Activated CD8-positive, alpha-beta memory T cell treated with anti-CD3 and anti-CD28 coated beads for 1 hour (primary cell): ENCODE results near the gene CLCN7.
"Not testable (repeated sequence)": the region's sequence is repeated elsewhere in the genome, so short reads cannot be mapped to it uniquely, and the experiment has no call there.

ENCODE experiments used
- DNase-seq, 2 donors: peaks; one replicate each; pipeline ENCODE4 v3.0.0-alpha.2; 2020; ENCODE audit warnings: low read depth in 1 of 2; ENCODE audit errors: extremely low read depth in 1 of 2

CLCN7 gene

DNA sequence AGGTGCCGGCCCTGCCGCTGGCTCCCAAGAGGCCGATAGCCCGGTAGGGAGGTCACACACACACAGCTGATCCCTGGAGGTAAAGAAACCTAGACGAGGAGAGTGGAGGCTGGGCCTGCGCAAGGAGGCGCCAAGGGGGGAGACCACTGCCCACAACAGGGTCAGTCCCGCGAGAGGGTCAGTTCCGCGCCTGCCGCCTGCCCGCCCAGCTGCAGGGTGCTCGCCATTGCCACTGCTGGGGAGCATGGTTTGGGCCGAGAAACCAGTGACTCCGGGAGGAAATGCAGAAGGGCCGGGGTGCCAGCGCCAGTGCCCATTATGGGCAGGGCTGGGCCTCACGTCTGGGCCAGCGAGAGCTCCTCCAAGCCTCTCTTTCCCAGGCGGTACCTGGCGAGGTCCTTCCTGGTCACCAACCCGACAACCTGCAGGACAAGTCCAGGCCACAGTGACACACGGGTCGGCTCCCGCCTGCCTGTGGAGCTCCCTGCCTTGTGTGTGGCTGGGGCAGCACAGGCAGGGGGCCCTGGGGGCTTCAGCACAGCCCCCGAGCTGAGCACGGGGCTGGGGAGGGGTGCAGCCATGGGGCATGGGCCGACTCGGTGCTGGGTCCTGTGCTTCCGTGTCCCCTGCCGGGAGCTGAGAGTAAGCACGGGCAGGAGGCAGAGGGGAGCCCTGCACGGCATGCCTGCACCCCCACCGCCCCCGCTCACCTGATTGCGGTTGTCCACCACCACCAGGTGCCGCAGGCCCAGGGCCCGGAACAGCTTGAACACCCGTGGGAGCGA, 28.3 kb downstream of the CLCN7 start:
- no peak for DNase-seq

DNA sequence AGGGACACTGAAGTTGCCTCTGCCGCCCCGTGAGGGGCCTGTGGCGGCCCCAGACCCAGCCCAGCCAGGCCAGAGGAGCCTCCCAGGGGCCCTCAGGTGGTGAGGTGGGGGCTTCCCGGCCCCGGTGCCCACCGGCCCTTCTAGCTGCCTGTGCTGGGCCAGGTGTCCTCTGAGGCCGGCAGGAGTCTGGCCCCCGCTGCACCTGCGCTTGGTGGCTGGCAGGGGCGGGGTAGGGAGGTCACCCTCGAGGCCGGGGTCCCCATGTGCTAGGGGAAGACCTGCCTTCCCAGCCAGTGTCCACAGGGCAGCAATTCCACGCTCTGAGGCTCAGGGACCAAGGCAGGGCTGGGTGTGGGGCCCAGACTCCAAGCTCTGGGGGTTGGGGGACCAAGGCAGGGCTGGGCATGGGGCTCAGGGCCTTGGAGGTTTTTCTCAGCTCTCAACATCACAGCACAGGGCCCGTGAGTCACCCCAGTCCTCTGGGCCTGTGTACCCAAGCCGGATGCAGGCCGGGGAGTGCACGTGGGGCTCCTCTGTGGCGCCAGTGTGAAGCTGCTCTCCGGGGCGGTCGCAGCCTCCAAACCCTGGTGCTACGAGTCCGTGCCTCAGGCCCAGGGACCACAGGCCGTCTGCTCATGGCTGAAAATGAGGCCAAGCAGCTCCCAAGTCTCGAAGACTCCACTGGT, 29.2 kb downstream of the CLCN7 start:
- no peak for DNase-seq

DNA sequence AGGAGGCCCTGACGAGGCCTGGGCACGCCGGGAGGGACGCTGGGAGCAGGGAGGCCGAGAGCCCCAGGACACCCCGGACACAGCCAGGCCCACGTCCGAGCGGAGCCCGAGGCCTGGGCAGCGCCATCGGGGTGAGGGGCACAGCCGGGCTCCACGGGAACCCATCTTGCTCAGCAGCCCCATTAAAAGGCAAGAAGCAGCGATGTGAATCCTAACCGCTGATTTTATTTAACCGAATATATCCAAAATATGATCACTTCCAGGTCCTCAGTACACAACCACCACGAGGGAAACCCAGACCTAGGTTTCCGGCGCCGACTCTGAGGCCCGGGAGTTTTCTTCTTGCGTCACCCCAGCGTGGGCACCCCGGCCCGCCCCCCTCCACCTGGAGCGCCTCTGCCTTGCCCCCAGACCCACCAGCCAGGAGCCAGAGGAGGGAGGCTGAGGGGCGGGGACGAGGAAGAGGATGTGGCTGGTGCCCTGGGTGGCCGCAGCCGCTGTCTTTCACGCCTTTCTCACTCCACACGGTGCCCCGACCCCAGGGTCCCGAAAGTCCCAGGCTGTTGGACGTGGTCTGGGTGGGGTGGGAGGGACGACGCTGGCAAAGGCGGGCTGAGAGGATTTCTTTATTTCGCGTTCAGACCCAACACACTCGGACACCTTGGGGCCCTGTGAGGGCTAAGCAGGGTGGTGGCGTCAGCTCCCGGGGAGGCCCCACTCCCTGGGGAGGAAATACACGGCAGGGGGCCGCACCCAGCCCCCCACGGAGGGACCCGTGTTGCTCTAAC, 29.9 kb downstream of the CLCN7 start:
- no peak for DNase-seq

DNA sequence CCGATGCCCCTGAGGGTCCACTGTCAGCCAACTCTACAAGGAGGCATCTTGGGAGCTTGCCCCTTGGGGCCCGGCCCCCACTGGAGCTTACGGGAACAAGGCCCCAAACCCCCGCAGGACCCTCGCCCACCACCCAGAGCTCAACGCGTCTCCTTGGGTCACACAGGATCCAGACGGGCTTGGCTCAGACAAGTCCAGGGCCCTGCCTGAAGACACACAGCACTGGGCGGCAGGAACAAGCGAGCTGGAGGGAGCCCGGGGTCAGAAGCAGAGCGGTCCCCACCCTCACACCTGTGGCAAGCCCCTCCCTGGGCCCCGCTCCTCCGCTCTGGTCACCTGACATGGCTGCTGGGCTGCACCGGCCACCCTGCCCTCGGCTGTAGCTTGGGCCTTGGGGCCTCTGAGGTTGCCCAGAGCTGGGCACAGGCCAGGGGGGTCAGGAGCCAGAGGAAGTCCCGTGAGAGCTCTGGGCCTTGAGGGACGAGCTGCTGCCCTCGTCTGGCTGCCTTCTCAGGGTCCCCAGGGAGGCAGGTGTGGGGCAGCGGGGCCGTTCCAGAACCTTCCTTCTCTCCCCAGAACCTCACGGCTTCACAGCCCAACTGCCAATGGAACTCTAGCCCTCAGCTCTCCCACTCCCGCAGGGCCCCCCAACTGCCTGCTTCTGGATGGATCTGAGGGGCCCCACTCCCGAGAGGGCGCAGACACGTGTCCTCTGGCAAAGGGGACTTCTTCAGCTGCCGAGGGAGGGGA, 30.7 kb downstream of the CLCN7 start, which contains the start of gene CCDC154:
CCDC154 (minus strand) TSS at position 577 of the 750 bp plus-strand sequence; CDS start at position 343, 234 bp downstream.
- DNase-seq = no peak

DNA sequence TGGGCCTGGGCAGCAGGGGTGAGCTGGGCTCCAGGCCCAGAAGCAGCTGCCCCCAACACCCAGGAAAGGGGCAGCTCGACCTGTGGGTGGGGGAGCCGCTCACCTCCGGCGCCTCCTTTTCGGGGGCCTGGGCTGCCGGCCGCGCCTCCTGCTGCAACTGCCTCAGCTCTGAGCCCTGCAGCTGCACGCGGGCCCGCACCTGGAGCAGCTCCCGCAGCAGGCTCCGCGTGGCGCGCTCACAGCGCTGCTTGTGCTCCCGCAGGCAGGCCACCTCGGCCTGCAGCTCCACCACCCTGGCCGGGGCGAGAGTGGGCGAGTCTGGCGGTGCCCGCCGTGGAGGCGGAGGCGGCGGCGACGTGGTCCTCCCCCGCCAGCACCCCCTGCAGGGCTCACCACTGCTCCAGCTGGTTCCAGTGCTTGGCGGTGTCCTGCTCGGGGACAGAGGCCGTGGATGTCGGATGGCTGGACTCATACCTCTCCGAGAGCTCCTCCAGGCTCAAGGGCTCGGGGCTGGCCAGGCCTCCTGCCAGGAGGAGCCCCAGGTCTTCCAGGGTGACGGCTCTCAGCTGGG, 31.3 kb downstream of the CLCN7 start:
- no peak for DNase-seq

DNA sequence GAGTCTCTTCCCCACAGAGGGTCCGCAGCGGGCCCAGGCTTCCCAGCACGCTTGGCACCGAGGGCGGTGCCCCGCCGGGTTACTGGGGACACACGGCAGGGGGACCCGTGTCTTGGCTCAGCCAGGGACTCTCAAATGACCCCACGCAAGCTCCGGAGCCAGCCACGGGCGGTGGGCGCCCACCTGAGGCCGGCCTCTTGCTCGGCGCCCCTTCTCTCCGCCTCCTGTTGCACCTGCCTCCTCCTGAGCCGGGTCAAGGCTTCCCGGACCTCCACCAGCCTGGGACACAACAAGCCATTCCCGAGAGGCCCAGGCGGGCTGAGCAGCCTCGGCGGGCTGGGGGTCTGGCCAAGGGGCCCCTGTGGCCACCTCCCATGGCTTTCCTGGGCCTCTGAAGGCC, 32.1 kb downstream of the CLCN7 start:
- no peak for DNase-seq

DNA sequence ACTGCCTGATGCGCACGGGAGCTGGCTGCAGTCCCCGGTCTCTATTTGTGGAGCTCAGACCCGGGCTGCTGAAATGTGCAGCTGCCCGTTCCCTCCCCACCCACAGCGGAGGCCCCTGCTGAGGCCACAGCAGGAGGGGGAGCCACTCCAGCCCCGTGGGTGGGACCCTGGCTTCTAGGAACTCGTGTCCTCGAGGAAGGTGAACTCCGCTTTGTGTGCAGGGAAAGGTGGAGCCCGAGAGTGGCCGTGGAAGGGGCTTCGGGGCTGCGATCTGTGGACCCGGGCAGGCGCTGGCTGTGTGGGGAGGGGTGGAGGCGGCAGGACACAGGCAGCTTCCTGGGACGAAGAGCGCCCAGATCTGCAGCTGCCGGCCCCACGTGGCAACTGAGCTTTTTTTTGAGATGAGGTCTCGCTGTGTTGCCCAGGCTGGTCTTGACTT, 33.4 kb downstream of the CLCN7 start:
- no peak for DNase-seq

DNA sequence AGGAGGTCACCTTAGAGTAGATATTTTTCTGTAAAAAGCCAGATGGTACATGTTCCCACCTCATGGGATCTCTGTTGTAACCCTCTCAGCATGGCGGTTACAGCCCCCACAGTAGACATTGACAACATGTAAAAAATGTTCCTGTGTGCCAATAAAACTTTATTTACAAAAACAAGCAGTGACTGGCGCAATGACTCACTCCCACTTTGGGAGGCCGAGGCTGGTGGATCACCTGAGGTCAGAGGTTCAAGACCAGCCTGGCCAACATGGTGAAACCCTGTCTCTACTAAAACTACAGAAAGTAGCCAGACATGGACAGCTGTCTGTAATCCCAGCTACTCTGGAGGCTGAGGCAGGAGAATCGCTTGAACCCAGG, 35.1 kb downstream of the CLCN7 start:
- DNase-seq = not testable (repeated sequence)

DNA sequence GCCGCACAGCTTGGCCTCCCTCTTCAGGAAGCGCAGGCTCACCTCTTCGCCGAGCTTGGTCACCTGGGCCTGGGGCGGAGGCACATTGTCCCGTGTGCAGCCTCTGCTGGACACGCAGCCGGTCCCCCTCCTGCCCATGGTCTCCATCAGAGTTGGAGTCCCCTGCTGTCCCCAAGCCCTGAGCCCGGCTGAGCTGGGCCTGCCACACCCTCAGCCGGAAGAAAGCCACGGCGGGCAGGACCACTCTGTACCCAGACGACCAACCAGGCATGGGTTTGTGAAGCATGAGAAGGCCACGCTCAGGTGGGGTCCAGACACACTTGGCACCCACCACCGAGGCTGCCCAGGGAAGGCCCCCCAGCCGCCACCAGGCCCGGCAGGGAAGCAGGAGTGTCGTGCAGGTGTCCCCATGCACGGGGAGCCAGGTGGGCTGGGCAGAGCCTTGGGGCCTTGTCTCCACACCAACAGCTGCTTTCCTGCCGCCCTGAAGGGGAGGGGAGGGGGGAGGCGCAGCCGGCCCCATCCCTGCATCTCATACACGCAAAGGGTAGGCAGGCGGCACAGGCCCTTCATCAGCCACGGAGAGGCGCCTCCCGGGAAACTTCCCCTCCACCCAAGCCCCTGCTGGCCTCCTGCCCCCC, 35.6 kb downstream of the CLCN7 start:
- DNase-seq = no peak

DNA sequence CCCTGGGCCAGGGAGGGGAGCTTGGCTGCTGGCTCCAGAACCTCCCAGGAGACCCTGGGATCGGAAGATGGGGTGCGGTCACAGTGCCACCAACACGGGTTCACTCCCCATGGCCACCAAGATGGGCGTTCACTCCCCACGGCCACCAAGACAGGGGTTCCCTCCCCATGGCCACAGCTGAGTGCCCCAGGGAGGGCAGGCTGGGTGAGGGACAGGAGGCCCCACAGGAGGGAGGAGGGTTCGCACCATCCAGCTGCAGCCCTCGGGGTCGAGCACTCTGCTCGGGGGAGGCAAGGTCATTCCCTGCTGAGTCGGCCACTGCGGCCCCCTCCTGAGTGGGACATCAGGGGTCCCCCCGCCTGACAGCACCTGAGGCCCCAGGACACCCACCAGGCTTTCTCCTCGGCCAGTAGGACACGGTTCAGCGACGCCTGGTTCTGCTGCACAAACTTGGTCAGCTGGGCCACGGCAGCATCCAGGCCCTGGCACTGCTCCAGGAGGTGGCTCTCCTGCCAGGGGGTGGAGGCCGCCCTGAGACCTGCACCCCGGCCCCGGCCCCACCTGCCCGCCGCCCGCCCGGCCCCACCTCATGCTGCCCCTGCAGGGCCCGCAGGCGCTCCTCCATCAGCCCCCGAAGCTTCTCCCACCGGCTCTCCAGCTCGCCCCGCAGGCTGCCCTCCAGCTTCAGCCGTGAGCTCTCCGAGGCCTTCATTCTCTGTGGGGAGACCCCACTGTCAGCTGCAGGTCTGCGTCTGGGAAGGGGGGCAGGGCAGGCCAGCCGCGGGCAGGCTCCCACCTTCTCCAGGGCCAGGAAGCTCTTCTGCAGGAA, 36.4 kb downstream of the CLCN7 start:
- no peak for DNase-seq

DNA sequence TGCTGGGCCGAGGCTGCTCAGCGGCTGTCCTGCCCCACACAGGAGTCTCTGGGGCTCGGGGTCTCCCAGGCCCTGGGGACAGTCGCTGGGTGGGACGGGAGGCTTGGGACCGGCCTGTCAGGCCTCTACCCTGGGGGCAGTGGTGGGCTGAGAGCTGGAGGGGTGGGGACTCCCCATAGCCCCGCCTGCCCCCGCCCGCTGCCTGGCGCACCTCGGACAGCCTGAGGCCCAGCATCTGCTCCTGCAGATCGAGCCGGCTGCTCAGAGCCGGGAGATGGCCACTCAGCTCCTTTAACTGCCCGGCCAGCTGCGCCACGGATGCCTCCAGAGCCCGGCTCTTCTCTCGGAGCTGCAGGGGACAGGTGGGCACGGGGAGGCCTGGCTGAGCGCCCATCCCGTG, 37.2 kb downstream of the CLCN7 start:
- DNase-seq = no peak

DNA sequence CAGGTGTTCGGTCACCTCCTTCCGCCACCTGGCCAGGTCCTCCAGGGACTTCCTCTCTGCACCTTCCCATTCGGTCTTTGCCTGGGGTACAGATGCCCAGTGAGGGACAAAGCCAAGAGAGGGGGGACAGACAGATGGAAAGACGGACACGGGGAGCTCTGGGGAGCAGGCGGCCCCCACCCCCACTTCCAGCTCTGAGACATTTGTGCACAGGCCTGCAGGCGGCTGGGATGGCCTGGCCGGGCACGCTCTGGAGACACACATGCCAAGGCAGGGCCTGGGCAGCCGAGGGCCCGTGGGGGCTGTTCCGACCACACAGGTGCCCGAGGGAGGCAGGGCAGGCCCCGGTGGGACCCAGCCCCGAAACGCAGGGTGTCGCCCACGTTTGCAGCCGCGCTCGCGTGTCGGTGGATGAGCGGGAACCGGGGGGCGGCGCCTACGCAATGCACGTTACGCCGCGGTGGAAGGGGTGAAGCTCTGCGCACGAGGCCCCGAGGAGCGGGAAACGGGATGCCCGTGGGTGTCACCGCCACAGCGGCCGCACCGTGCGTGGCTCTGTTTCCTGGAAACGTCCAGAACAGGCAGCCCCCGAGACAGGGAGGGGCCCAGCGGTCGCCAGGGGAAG, 38.0 kb downstream of the CLCN7 start:
- DNase-seq = no peak

DNA sequence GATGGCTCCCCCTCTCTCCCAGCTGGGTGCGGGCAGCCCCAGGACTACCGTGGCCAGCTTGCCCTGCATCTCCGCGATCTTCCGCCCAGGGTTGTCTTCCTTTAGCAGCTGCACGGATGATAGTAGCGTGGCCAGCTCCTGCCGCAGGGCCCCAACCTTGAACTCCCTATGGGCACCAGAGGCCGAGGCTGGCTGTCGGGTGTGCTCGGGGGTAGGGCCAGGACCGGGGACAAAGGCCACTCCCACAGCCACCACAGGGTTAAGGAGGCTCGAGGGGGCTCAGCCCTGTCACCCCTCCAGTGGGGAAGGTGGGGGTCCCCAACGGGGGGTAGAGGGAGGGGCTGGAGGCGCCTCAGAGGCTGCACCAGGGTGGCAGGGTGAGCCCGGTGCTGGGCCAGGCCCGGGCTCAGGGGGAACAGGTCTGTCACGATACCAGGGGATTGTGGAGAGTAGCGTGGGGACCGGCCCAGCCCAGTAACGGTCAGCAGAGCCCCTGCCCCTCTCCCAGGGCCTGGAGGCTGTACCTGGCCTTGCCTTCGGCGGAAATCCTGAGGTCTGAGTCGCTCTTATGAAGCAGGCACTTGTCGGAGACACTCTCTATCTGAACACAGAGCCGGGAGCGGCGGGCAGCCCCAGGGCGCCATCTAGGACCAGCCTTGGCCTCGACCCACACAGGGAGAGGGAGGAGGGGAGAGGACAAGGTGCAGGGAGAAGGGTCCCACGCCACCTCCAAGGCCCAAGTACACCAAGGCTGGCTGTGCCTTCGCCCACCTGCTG, 38.7 kb downstream of the CLCN7 start:
- no peak for DNase-seq

DNA sequence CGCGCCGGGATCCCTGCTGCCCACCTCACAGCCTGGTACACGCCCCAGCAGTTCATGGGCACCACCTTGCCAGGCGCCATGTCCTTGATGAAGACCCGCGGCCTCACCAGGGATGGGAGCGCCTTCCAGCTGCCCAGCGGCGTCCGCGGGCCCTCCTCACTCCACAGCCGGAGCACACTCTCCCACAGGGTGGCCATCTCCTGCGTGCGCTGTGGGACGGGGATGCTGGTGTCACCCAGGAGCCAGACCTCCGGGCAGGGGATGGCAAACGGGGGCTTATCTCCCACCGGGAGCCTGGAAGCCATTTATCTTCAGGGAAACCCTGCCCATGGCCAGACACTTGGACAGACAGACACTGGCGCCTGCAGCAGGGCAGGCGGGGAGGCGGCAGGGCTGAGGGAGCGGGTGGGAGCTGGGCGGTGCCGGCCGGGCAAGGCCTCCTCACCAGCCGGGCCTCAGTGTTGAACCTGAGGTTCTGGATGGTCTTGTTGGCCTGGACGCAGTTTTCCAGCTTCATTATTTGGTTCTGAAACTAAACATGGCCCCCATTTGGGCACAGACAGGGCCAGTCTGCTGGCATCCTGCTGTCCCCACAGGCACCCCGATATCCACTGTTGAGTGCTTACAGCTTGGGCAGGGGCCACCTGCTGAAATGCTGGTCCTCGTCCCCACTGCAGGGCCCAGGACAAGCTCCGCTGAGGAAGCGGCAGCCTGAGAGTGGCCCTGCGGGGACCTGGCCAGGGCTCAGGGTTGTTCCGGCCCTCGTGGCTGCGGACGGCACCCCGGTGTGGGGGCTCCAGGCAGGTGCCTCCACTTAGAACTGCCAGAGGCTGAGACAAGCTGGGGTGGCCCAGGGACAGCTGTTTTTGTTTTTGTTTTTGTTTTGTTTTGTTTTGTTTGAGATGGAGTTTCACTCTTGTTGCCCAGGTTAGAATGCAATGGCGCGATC, 39.9 kb downstream of the CLCN7 start:
- no peak for DNase-seq

DNA sequence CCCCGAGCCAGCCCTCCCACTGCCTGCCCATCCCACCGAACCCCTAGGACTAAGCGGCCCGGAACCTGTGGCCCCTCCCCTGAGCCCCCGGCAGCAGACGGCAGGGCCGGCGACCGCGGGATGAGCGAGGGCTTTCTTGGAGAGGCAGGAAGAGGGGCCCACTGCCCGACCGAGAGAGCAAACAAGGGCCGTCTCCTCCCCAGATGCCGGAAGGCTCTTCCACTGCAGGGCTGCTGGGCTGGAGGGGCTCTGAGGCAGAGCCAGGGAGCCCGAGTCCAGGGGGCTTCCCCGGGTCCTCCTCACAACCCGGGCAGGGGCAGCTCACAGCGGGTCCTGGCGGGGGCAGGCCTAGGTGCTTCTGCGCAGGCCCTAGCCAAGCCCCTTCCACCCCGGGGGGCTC, 41.1 kb downstream of the CLCN7 start:
- no peak for DNase-seq

DNA sequence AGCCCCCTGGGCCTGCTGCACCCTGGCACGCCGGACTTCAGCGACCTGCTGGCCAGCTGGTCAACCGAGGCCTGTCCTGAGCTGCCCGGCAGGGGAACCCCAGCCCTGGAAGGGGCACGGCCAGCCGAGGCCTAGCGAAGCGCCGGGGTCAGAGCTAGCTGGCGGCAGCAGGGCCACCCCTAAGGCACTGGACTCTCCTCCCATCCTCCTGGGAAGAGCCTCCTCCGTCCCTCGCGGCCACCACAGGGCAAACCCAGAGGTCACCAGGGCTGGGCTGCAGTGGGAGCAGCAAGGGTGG, 41.6 kb downstream of the CLCN7 start:
- DNase-seq = no peak
